ENCODE measurements around the gene COL3A1.

GRCh38 chr2:189014449-189015138 lies 40.4 kb downstream of the COL3A1 start:
- no peak for TF ChIP-seq CTCF (IDR thresholded peaks at IDR 0.05)
- no peak for TF ChIP-seq POLR2A (IDR thresholded peaks at IDR 0.05)
- no peak for TF ChIP-seq EP300 (IDR thresholded peaks at IDR 0.05)
- peak; percentile 84 for TF ChIP-seq POLR2AphosphoS5 (IDR thresholded peaks at IDR 0.05)
